Osteoblast (primary cell): ENCODE data around the gene COL18A1. TPM values are rescaled to one million over a fixed set of nuclear protein-coding genes. Genes with fewer than 3 reads are reported as not detected.

ENCODE experiments used
- DNase-seq: peaks from one replicate; pipeline ENCODE4 v3.0.0; 2011; ENCODE audit warnings: low spot score, mixed read lengths; ENCODE audit not compliant: insufficient read length; ENCODE audit errors: missing footprints
- H2AFZ ChIP-seq: 2 replicates; pipeline ENCODE4 v1.6.0; 2011; ENCODE audit warnings: mild to moderate bottlenecking, low read length
- H3K27ac ChIP-seq: 2 replicates; pipeline ENCODE4 v1.5.1; 2011; ENCODE audit warnings: mild to moderate bottlenecking, low read depth, low read length, moderate library complexity
- H3K27me3 ChIP-seq: 2 replicates; pipeline ENCODE4 v1.6.0; 2012; ENCODE audit warnings: mild to moderate bottlenecking, control low read depth, inconsistent platforms, low read length, moderate library complexity; ENCODE audit not compliant: insufficient read depth
- H3K36me3 ChIP-seq: 2 replicates; pipeline ENCODE4 v1.5.1; 2011; ENCODE audit warnings: mild to moderate bottlenecking, low read length, control low read depth, moderate library complexity; ENCODE audit not compliant: insufficient read depth
- H3K4me1 ChIP-seq: 2 replicates; pipeline ENCODE4 v1.5.1; 2011; ENCODE audit warnings: mild to moderate bottlenecking, low read length, control low read depth, moderate library complexity; ENCODE audit not compliant: insufficient read depth
- H3K4me2 ChIP-seq: 2 replicates; pipeline ENCODE4 v1.6.0; 2011; ENCODE audit warnings: mild to moderate bottlenecking, low read length; ENCODE audit not compliant: insufficient read depth
- H3K4me3 ChIP-seq: fragments of 200-600 bp; sonication (generic); 3 replicates; pipeline ENCODE4 v1.5.1; 2012; ENCODE audit warnings: mild to moderate bottlenecking, low read length, inconsistent platforms; ENCODE audit not compliant: insufficient read depth
- H3K79me2 ChIP-seq: 2 replicates; pipeline ENCODE4 v1.6.0; 2012; ENCODE audit warnings: mild to moderate bottlenecking, low read length, control low read depth, inconsistent platforms; ENCODE audit not compliant: insufficient read depth
- H3K9me3 ChIP-seq: 2 replicates; pipeline ENCODE4 v1.5.1; 2011; ENCODE audit warnings: low read depth, low read length, control low read depth
- H4K20me1 ChIP-seq: 2 replicates; pipeline ENCODE4 v1.6.0; 2012; ENCODE audit warnings: mild to moderate bottlenecking, low read length, control low read depth; ENCODE audit not compliant: insufficient read depth
- total RNA-seq: library from RNA; depleted of rRNA; stranded (reverse); fragments of >200 nt; gene quantifications from 2 replicates; pipeline ENCODE4 v1.2.3, GENCODE V29; 2012
- TF ChIP-seq, protein P1 (sequence below): IDR thresholded peaks from 2 replicates; pipeline ENCODE4 v1.5.1; 2011; ENCODE audit warnings: mild to moderate bottlenecking, low read depth, low read length, moderate library complexity; ENCODE audit errors: extremely low read depth

Gene COL18A1
- total RNA-seq, 1 donor, result 8.3 TPM

DNA sequence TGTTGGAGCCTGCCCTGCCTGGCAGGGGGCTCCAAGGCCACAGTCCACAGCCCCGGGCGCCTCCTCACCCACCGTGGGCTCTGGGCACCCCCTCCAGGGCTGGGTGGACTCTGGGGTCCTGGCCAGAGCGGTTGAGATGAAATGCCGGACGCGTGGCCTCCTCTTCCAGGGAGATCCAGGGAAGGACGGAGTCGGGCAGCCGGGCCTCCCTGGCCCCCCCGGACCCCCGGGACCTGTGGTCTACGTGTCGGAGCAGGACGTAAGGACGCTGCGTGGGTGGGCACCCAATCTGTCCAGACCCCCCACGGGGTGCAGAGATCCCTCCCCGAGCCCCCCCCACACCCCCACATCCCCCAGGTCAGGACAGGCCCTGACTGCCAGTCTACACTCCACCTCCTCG is 86.1 kb downstream of the COL18A1 start:
- no peaks in the 10 kb centered on the region for H4K20me1 ChIP-seq
- H3K4me2 ChIP-seq, result no peak overlapping the region
- no peaks in the 10 kb centered on the region for H3K79me2 ChIP-seq
- no peaks in the 10 kb centered on the region for H3K9me3 ChIP-seq
- no peaks in the 10 kb centered on the region for H3K36me3 ChIP-seq
- no peak overlapping the region for H2AFZ ChIP-seq
- H3K27me3 ChIP-seq, result no peaks in the 10 kb centered on the region
- TF ChIP-seq, protein P1, sequence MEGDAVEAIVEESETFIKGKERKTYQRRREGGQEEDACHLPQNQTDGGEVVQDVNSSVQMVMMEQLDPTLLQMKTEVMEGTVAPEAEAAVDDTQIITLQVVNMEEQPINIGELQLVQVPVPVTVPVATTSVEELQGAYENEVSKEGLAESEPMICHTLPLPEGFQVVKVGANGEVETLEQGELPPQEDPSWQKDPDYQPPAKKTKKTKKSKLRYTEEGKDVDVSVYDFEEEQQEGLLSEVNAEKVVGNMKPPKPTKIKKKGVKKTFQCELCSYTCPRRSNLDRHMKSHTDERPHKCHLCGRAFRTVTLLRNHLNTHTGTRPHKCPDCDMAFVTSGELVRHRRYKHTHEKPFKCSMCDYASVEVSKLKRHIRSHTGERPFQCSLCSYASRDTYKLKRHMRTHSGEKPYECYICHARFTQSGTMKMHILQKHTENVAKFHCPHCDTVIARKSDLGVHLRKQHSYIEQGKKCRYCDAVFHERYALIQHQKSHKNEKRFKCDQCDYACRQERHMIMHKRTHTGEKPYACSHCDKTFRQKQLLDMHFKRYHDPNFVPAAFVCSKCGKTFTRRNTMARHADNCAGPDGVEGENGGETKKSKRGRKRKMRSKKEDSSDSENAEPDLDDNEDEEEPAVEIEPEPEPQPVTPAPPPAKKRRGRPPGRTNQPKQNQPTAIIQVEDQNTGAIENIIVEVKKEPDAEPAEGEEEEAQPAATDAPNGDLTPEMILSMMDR, result no peak
- DNase-seq, result no peak
- no peak overlapping the region for H3K27ac ChIP-seq
- no peak overlapping the region for H3K4me3 ChIP-seq
- H3K4me1 ChIP-seq, result no peaks in the 10 kb centered on the region

DNA sequence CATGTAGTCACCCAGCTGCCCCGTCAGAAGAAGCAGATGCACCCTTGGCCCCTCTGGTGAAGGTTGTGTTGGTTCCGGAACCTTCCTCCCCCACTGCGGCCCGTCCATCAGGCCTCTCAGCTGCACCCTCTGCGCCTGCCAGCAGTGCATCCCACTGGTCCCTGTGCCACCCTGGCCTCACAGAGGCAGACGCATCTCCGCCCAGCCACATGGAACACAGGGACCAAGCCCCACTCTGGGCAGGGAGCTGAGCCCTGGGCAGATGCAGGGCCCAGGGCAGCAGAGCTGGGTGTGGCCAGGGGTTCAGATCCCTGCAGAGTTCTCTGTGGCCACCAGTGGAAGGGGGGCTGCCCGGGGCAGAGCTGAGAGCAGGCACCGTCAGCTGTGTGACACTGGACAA is 86.7 kb downstream of the COL18A1 start:
- DNase-seq, result no peak
- H4K20me1 ChIP-seq, result no peaks in the 10 kb centered on the region
- H2AFZ ChIP-seq, result no peak overlapping the region
- H3K79me2 ChIP-seq, result no peaks in the 10 kb centered on the region
- no peaks in the 10 kb centered on the region for H3K4me1 ChIP-seq
- no peaks in the 10 kb centered on the region for H3K36me3 ChIP-seq
- no peaks in the 10 kb centered on the region for H3K27me3 ChIP-seq
- TF ChIP-seq, protein P1, result no peak
- no peaks in the 10 kb centered on the region for H3K9me3 ChIP-seq
- no peak overlapping the region for H3K27ac ChIP-seq
- no peak overlapping the region for H3K4me3 ChIP-seq
- H3K4me2 ChIP-seq, result no peak overlapping the region

DNA sequence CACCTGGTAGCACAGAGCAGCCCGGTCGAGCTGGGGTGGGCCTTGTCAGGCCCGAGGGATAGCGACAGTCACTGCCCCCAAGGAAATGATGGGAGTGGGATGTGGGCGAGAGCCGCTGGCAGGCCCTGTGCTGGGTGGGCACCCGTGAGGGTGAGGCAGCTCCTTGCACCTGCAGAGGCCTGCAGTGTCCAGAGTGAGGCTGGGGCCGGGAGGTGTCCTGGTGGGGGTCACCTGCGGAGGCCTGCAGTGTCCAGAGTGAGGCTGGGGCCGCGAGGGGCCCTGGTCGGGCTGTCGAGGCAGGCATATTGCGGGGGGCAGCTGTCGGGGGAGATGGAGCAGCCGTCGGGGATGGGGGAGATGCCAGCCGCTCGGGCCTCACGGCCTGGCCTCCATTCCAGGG is 87.8 kb downstream of the COL18A1 start:
- no peak for DNase-seq
- H2AFZ ChIP-seq, result no peak overlapping the region
- no peaks in the 10 kb centered on the region for H3K36me3 ChIP-seq
- H3K27ac ChIP-seq, result no peak overlapping the region
- no peak overlapping the region for H3K4me3 ChIP-seq
- TF ChIP-seq, protein P1, result no peak
- H3K9me3 ChIP-seq, result no peaks in the 10 kb centered on the region
- no peaks in the 10 kb centered on the region for H3K27me3 ChIP-seq
- H4K20me1 ChIP-seq, result no peaks in the 10 kb centered on the region
- H3K4me1 ChIP-seq, result no peaks in the 10 kb centered on the region
- no peaks in the 10 kb centered on the region for H3K79me2 ChIP-seq
- H3K4me2 ChIP-seq, result no peak overlapping the region

DNA sequence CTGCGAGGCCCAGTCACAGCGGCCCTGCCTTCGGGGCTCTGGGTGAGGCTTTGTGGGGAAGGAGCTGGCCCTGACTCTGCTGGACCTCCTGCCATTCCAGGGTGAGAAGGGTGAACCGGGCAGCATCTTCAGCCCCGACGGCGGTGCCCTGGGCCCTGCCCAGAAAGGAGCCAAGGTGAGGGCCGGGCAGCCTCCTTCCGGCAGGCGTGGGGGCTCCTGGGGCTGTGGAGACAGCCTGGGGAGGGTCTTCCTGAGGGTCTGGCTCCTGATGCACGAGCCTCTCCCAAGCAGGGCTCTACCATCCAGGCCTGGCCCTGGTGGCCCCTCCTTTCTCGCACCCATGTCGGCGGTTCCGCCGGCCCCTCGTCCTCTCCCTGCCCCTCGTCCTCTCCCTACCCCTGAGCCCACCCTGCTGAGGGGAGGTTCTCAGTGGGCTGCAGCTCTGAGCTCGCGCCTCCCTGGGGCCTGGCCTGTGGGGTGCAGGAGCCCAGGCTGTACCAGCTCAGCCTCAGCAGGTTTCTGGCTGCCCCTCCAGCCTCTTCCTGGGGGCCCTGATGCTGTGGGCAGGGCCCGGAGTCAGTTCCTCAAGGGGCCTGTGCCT is 88.5 kb downstream of the COL18A1 start:
- no peaks in the 10 kb centered on the region for H3K36me3 ChIP-seq
- no peak for DNase-seq

More for the DNA sequence above, 88.5 kb downstream of the COL18A1 start:
- Histone ChIP-seq H3K4me2 (no peak overlapping the region), H3K4me1 (no peaks in the 10 kb centered on the region), H2AFZ (no peak overlapping the region), H3K79me2 (no peaks in the 10 kb centered on the region), H3K9me3 (no peaks in the 10 kb centered on the region), H3K27ac (no peak overlapping the region), H3K4me3 (no peak overlapping the region), H4K20me1 (no peaks in the 10 kb centered on the region), H3K27me3 (no peaks in the 10 kb centered on the region)
- TF ChIP-seq, protein P1, result no peak
